Body of pancreas (tissue), 4 donors: ENCODE data around the gene OR13C3. TPM values are rescaled to one million over a fixed set of nuclear protein-coding genes. Genes with fewer than 3 reads are reported as not detected.

Source experiments
- ATAC-seq: fragments of 150-250 bp; one replicate; pipeline ENCODE4 v1.9.1; 2016
- DNase-seq, 4 donors: peaks; one replicate each; pipeline ENCODE4 v3.0.0-alpha.2; 2019
- H3K27ac ChIP-seq, 4 donors: fragments of 200-600 bp; sonication (generic); 1 replicate in 3 of 4; 2 replicates in 1 of 4; pipeline versions ENCODE4 v1.5.1 to v1.6.1; 2016 to 2019; ENCODE audit warnings: mild to moderate bottlenecking in 1 of 4, mixed read lengths in 1 of 4, moderate library complexity in 1 of 4
- H3K27me3 ChIP-seq, 2 donors: fragments of 200-600 bp; sonication (generic); one replicate each; pipeline ENCODE4 v1.6.0; 2016; ENCODE audit warnings: mild to moderate bottlenecking in 1 of 2
- H3K36me3 ChIP-seq, 2 donors: fragments of 200-600 bp; sonication (generic); replicated peaks in 1 of 2; 2 replicates each; pipeline ENCODE4 v1.5.1; 2016; ENCODE audit warnings: low read depth in 2 of 2; ENCODE audit not compliant: insufficient read depth in 1 of 2
- H3K4me1 ChIP-seq: fragments of 200-600 bp; sonication (generic); one replicate; pipeline ENCODE4 v1.6.0; 2016
- H3K4me3 ChIP-seq, 2 donors: fragments of 200-600 bp; sonication (generic); 1 replicate in 1 of 2; 2 replicates in 1 of 2; pipeline ENCODE4 v1.5.1; 2016 to 2019
- H3K9me3 ChIP-seq, 3 donors: fragments of 200-600 bp; sonication (generic); 1 replicate in 2 of 3; 2 replicates in 1 of 3; pipeline ENCODE4 v1.5.1; 2016
- POLR2A ChIP-seq, 3 donors: fragments of 450-650 bp; IDR thresholded peaks; one replicate each; pipeline ENCODE4 v1.6.1; 2016; ENCODE audit warnings: antibody characterized with exemption in 3 of 3, mild to moderate bottlenecking in 2 of 3
- WGBS, 2 donors: methylation state at CpG; one replicate each; pipeline ENCODE4 v1.1.5; 2017; 5-methylcytosine and 5-hydroxymethylcytosine counted together
- intact Hi-C: fragments of 100-400 bp; cut with DNase I; formaldehyde crosslinking; loops from one replicate; pipeline ENCODE4 v1.15.1; 2023
- total RNA-seq, 2 donors: library from RNA; depleted of rRNA; stranded (reverse); fragments of >200 nt; gene quantifications; one replicate each; pipeline ENCODE4 v1.1.0, GENCODE V29; 2016
- TF ChIP-seq, protein P1 (sequence below), 7 experiments: fragments of 450-650 bp in 4 of 7; fragments of 200-600 bp in 3 of 7; sonication (generic) in 3 of 7; IDR thresholded peaks; one replicate each; pipeline ENCODE4 v1.5.1; 2016 to 2019; ENCODE audit warnings: antibody characterized with exemption in 7 of 7

OR13C3 gene
- total RNA-seq, 2 donors from 2014 or later = not detected

DNA sequence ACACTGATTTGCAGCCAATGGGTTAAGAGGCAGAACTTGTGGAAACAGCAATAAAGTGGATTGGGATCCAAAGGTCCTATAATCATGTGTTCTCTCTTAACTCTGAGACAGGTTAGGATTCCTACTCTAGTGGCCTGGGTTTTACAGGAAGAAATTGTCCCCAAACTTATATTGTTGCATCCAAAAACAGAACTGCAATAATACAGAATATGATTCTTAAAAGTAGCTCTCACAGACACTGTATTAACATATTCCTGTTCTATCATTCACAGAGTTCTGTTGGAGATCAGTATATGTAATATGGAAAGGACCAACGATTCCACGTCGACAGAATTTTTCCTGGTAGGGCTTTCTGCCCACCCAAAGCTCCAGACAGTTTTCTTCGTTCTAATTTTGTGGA is 32.2 kb upstream of the OR13C3 start, which contains the start of gene OR13C8:
TSS of gene OR13C8 (plus strand) at position 301 of the 400 bp plus-strand sequence. CDS start at position 301, 0 bp downstream.
- no peak within 1 kb of the TSS for H3K27ac ChIP-seq
- ATAC-seq = no peak
- no peaks in the 10 kb centered on the region for H3K36me3 ChIP-seq
- intact Hi-C loops = no loop called here
- H3K27me3 ChIP-seq = no peaks in the 10 kb centered on the region
- no peaks in the 10 kb centered on the region for H3K4me1 ChIP-seq
- no peak within 1 kb of the TSS for H3K4me3 ChIP-seq
- 81 to 86% methylated on average over 4 of the region's 4 CpGs for WGBS, 2 donors
- no peak for DNase-seq
- no peaks in the 10 kb centered on the region for H3K9me3 ChIP-seq
- TF ChIP-seq, protein P1, sequence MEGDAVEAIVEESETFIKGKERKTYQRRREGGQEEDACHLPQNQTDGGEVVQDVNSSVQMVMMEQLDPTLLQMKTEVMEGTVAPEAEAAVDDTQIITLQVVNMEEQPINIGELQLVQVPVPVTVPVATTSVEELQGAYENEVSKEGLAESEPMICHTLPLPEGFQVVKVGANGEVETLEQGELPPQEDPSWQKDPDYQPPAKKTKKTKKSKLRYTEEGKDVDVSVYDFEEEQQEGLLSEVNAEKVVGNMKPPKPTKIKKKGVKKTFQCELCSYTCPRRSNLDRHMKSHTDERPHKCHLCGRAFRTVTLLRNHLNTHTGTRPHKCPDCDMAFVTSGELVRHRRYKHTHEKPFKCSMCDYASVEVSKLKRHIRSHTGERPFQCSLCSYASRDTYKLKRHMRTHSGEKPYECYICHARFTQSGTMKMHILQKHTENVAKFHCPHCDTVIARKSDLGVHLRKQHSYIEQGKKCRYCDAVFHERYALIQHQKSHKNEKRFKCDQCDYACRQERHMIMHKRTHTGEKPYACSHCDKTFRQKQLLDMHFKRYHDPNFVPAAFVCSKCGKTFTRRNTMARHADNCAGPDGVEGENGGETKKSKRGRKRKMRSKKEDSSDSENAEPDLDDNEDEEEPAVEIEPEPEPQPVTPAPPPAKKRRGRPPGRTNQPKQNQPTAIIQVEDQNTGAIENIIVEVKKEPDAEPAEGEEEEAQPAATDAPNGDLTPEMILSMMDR (IDR thresholded peaks at IDR 0.05) = no peak
- TF ChIP-seq POLR2A (IDR thresholded peaks at IDR 0.05) = no peak

DNA sequence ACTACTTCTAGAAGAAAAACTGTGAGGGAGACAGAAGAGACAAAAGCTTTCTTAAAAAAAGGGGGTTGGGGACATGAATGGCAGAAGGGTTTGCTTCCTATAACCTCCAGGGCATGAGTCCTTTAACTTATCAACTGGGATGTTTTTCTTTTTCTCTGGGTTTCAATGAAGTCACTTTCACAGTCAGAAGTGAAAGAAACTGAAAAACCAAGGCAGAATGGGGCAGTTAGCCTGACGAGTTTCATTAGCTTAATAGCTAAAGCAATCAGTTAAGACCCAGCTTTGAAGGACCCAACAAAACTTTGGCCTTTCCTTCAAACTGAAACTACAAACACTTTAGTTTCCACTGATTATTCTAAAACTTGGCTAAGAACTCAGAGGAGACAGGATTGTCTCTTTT is 27.7 kb upstream of the OR13C3 start:
- no peak for ATAC-seq
- WGBS, 2 donors = 36 to 46% methylated on average over 1 of the region's 1 CpG

DNA sequence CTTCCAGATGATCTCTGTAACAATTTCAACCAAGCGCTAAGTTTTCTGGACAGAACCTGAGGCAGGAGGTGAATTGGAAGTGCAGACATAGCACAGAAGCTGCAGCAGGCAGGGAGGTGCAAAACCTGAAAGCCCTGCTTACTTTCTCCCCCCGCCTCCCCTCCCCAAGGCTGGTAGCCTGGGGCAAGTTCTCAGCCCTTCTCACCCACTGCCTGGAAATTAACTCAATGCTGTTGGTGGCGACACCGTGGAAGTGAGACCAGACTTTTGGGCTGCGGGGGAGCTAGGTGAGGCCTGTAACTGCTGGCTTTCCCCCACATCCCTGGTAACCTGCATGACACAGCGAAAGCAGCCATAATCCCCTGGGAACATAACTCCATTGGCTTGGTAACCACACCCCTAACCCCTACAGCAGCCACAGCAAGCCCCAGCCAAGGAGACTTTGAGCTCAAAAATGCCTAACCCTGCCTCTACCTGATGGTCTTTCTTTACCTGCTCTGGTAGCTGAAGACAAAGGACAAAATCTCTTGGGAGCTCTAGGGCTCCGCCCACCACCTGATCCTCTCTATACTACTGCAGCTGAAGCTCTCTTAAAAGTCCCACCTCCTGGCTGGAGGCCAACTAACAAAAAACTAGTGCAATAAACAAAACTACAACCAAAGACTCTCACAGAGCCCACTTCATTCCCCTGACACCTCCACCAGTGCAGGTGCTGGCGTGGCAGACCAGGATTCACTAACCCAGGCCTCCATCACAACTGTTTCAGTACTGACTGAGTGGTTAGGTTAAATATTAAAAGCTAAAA is 20.4 kb upstream of the OR13C3 start:
- H3K4me3 ChIP-seq = no peak overlapping the region
- TF ChIP-seq, protein P1 (IDR thresholded peaks at IDR 0.05) = no peak
- TF ChIP-seq POLR2A (IDR thresholded peaks at IDR 0.05) = no peak
- no peaks in the 10 kb centered on the region for H3K27me3 ChIP-seq
- intact Hi-C loops = no loop called here
- DNase-seq (no peak), ATAC-seq (no peak)
- H3K4me1 ChIP-seq = no peaks in the 10 kb centered on the region
- no peaks in the 10 kb centered on the region for H3K9me3 ChIP-seq
- H3K27ac ChIP-seq = no peak overlapping the region
- no peaks in the 10 kb centered on the region for H3K36me3 ChIP-seq
- WGBS, 2 donors = 85 to 89% methylated on average over 8 of the region's 8 CpGs

More for the DNA sequence above, 27.7 kb upstream of the OR13C3 start:
- H3K4me3 ChIP-seq = no peak overlapping the region
- H3K27ac ChIP-seq = no peak overlapping the region
- intact Hi-C loops = no loop called here
- no peaks in the 10 kb centered on the region for H3K27me3 ChIP-seq
- no peak for TF ChIP-seq POLR2A (IDR thresholded peaks at IDR 0.05)
- TF ChIP-seq, protein P1 (IDR thresholded peaks at IDR 0.05) = no peak
- no peaks in the 10 kb centered on the region for H3K4me1 ChIP-seq
- H3K9me3 ChIP-seq = no peaks in the 10 kb centered on the region
- no peaks in the 10 kb centered on the region for H3K36me3 ChIP-seq
- DNase-seq = no peak

DNA sequence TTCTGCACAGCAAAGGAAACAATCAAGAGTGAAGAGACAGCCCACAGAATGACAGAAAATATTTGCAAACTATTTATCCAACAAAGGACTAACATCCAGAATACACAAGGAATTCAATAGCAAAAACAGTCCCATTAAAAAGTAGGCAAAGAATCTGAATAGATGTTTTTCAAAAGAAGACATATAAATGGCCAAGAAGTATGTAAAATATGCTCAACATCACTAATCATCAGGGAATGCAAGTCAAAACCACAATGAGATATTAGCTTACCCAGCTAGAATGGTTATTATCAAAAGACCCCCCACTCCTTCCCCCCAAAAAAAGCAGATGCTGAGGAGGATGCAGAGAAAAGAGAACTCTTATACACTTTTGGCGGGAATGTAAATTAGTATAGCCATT is 18.9 kb upstream of the OR13C3 start:
- 88% methylated on average over 1 of the region's 1 CpG for WGBS, 2 donors
- Histone ChIP-seq H3K9me3 (no peaks in the 10 kb centered on the region), H3K36me3 (no peaks in the 10 kb centered on the region), H3K27me3 (no peaks in the 10 kb centered on the region), H3K4me3 (no peak overlapping the region), H3K27ac (no peak overlapping the region), H3K4me1 (no peaks in the 10 kb centered on the region)
- no peak for TF ChIP-seq POLR2A (IDR thresholded peaks at IDR 0.05)
- TF ChIP-seq, protein P1 (IDR thresholded peaks at IDR 0.05) = no peak
- DNase-seq (no peak), ATAC-seq (no peak)
- intact Hi-C loops = no loop called here

DNA sequence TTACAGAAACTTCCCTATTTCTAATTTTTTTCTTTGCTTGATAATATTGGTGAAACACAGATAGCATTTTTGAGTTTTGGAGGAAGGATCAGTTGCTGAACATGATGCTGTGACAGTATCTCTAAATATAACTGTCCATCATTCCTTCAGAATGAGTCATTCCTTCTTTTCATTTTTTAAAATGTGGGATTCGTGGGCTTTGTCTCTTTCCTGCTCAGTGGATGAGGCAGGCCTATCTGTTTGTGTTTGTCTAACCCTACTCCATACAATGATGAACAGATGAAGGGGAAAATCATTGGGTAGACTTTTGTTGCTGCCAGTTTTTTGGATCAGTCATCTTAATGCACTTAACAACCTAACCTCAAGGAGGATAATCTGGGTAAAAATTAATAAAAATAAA is 16.6 kb upstream of the OR13C3 start:
- no peak overlapping the region for H3K4me3 ChIP-seq
- intact Hi-C loops = no loop called here
- H3K36me3 ChIP-seq = no peaks in the 10 kb centered on the region
- ATAC-seq (no peak), DNase-seq (no peak)
- TF ChIP-seq, protein P1 (IDR thresholded peaks at IDR 0.05) = no peak
- TF ChIP-seq POLR2A (IDR thresholded peaks at IDR 0.05) = no peak
- no peaks in the 10 kb centered on the region for H3K4me1 ChIP-seq
- H3K9me3 ChIP-seq = no peaks in the 10 kb centered on the region
- no peak overlapping the region for H3K27ac ChIP-seq
- WGBS, 2 donors = 30 to 31% methylated on average over 1 of the region's 1 CpG
- H3K27me3 ChIP-seq = no peaks in the 10 kb centered on the region
